GM12891 (cell line): Measurements from ENCODE around the gene TFAM. TPM values are rescaled to one million over a fixed set of nuclear protein-coding genes. Genes with fewer than 3 reads are reported as not detected.
A peak's percentile ranks its signal among the peaks of the same experiment; 100 is the strongest.

Experiments used
- DNase-seq: peaks from one replicate; pipeline ENCODE4 v3.0.0; 2011; ENCODE audit warnings: low spot score; ENCODE audit not compliant: insufficient read length
- FAIRE-seq: peaks from 2 replicates; lab custom pipeline; 2011; peaks lifted over from hg19 to GRCh38; lab: Jason Lieb, UNC
- PAX5 ChIP-seq: IDR thresholded peaks from 2 replicates; pipeline ENCODE4 v1.6.1; 2011; ENCODE audit warnings: low read length, moderate library complexity, mild to moderate bottlenecking; ENCODE audit not compliant: insufficient read depth, severe bottlenecking
- POLR2A ChIP-seq: IDR thresholded peaks from 2 replicates; pipeline ENCODE4 v1.6.1; 2011; ENCODE audit warnings: low read depth, low read length, control low read depth
- POLR2AphosphoS5 ChIP-seq: IDR thresholded peaks from 2 replicates; pipeline ENCODE4 v1.6.1; 2011; ENCODE audit warnings: low read depth, low read length, control low read depth
- POU2F2 ChIP-seq: IDR thresholded peaks from 2 replicates; pipeline ENCODE4 v1.6.1; 2011; ENCODE audit warnings: low read depth, mild to moderate bottlenecking, control low read depth, low read length, moderate library complexity
- SPI1 ChIP-seq: IDR thresholded peaks from 2 replicates; pipeline ENCODE4 v1.6.1; 2011; ENCODE audit warnings: low read depth, low read length, control low read depth
- TAF1 ChIP-seq: IDR thresholded peaks from 2 replicates; pipeline ENCODE4 v1.6.1; 2011; ENCODE audit warnings: low read depth, low read length, control low read depth
- polyA plus RNA-seq: library from polyadenylated mRNA; unstranded; fragments of >200 nt; gene quantifications from one replicate; pipeline ENCODE4 v1.2.1, GENCODE V29; 2012; ENCODE audit warnings: low read depth, missing spikeins, inconsistent platforms; ENCODE audit not compliant: missing spikeins

Gene TFAM
- polyA plus RNA-seq, result 59.9 TPM

- peak; percentile 90 for FAIRE-seq
- DNase-seq, result peak; percentile 70
- TF ChIP-seq PAX5, result no peak
- peak; percentile 94 for TF ChIP-seq POLR2A
- peak; percentile 26 for TF ChIP-seq POU2F2
- peak; percentile 91 for TF ChIP-seq POLR2AphosphoS5
- no peak for TF ChIP-seq SPI1
- 0 out of 2 replicates have a peak, but pooled peaks have one; percentile 44 for TF ChIP-seq TAF1
Observed at GRCh38 chr10:58384999-58385783, at the start of gene TFAM. Gene TFAM, plus strand, starts transcription at chr10:58385410. Its CDS starts 138 bp downstream, at chr10:58385548.

GRCh38 chr10:58336242-58336641, 49.0 kb upstream of the TFAM start:
- no peak for DNase-seq
- TF ChIP-seq SPI1 (no peak), POLR2A (no peak), PAX5 (no peak), POU2F2 (no peak), TAF1 (no peak), POLR2AphosphoS5 (no peak)
- no peak for FAIRE-seq

DNA sequence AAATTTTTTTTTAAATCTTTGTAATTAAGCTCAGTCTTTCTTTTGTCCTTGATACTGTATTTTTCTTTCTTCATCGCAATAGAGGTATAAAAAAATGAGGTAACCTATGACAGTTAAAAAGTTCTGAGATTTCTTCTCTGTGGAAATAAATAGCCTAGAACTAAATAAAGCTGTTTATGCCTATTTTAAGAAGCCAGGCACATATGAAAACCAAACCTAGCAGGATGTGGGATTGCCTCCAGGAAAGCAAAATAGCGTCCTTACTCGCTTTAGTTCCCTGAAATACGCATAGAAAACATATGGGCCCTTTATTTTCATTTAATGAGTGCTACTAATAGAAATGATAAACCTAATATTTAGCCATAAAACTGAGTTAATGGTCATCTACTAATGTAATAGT, 43.8 kb upstream of the TFAM start:
- no peak for FAIRE-seq
- TF ChIP-seq SPI1 (no peak), POU2F2 (no peak)
- DNase-seq, result no peak

DNA sequence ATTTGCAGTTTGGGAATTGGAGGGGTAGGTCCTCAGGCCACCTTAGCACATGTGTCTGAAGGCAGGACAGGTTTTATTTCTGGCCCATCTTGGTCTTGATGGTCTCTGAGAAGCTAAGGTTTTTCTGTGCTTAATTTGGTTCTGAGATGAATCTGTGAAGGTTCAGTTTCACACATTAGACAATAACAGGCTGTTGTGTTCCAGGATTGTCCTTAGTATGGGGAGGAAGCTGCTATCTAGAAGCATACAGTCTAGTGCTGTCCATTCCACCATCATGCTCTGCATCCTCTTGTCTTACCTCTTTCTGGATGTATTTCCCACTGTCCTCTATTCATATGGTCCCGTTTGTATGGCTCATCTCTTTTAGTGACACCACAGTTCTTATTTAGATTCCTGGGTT, 43.3 kb upstream of the TFAM start:
- peak; percentile 79 for FAIRE-seq
- no peak for DNase-seq
- TF ChIP-seq POLR2A (no peak), POU2F2 (no peak), SPI1 (no peak), TAF1 (no peak), POLR2AphosphoS5 (no peak), PAX5 (no peak)

DNA sequence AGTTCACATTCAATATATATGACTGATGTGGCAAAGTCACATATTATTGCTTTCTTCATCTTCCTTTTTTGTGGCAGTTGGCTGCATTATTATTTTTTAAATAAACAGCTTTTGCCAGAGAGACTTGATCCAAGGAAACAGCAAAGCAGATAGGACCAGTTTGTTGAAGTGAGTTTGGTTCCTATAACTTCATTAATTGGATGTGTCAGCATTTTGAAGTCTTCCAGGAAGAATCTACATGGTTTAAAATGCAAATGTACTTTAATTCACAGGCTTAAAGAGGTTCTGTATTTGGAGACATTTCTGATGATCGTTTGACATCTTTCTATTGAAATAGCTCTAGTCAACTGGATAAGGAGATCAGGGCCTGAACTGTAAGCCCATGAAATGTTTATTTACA, 37.2 kb upstream of the TFAM start:
- DNase-seq, result no peak
- FAIRE-seq, result no peak
- TF ChIP-seq POLR2AphosphoS5, result no peak
- no peak for TF ChIP-seq POLR2A
- TF ChIP-seq TAF1, result no peak
- no peak for TF ChIP-seq PAX5
- TF ChIP-seq POU2F2, result no peak
- TF ChIP-seq SPI1, result no peak

- no peak for TF ChIP-seq PAX5
- TF ChIP-seq POLR2AphosphoS5, result no peak
- TF ChIP-seq POU2F2, result no peak
- TF ChIP-seq TAF1, result no peak
- TF ChIP-seq POLR2A, result no peak
- TF ChIP-seq SPI1, result no peak
- DNase-seq, result no peak
- no peak for FAIRE-seq
Observed at GRCh38 chr10:58348571-58349033, 36.6 kb upstream of the TFAM start.

- no peak for DNase-seq
- peak; percentile 58 for FAIRE-seq
- TF ChIP-seq TAF1 (no peak), POLR2A (no peak), POU2F2 (no peak), SPI1 (no peak), PAX5 (no peak), POLR2AphosphoS5 (no peak)
Observed at GRCh38 chr10:58350023-58350422, 35.2 kb upstream of the TFAM start.

- no peak for TF ChIP-seq TAF1
- FAIRE-seq, result peak; percentile 61
- DNase-seq, result no peak
Observed at GRCh38 chr10:58350619-58351323, 34.4 kb upstream of the TFAM start.

DNA sequence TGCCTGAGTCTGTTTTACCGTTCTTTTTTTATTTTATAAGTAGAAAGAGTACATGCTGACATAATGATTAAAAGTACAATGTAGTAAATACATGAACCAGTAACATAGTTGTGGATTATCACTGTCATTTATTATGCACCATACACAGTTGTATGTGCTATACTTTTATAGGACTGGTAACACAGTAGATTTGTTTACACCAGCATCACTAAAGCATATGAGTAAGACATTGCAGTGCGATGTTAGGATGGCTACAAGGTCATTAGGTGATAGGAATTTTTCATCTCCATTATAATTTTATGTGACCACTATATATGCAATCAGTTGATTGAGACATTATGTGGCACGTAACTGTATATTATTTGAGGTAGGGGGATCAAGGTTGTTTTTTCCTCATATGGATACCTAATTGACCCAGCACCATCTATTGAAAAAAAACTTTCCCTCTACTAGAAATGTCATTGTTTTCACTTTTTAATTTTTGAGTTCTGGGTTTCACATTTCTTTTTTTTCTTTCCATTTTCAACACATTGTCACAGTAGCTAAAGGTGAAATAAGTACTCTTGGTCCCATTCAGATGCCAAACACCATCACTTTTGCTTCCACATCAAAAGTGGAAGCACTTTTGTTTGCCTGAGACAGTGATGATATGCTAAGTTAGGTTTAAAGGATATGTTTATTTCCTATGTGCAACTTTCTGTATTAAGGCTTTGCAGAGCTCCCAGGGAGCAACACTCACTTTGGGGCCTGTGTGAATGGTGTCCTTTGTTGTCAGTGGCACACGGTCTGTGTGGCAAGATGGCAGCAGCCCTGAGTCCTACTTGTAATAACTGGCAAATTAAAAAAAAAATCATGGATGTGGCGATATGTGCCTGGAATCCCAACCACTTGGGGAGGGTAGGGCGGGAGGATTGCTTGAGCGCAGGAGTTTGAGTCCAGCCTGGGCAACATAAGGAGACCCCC, 33.3 kb upstream of the TFAM start:
- DNase-seq, result no peak
- peak; percentile 33 for FAIRE-seq
- TF ChIP-seq TAF1 (no peak), POU2F2 (no peak), PAX5 (no peak), POLR2A (no peak), SPI1 (no peak), POLR2AphosphoS5 (no peak)
